Measurements from ENCODE around the gene ENDOU.
"Not testable (repeated sequence)": the region's sequence is repeated elsewhere in the genome, so short reads cannot be mapped to it uniquely, and the experiment has no call there.

Gene ENDOU

GRCh38 chr12:47717046-47717442 lies 8.2 kb downstream of the ENDOU start:
- DNase-seq: no peak

- DNase-seq: no peak
Measured at GRCh38 chr12:47715877-47716548, 9.3 kb downstream of the ENDOU start.

- DNase-seq: peak; percentile 78
Measured at GRCh38 chr12:47715393-47715876, 9.9 kb downstream of the ENDOU start.

GRCh38 chr12:47714826-47715386 lies 10.4 kb downstream of the ENDOU start:
- DNase-seq: no peak

- DNase-seq: no peak
Measured at GRCh38 chr12:47712171-47712570, 13.1 kb downstream of the ENDOU start.

GRCh38 chr12:47711448-47711847 lies 13.8 kb downstream of the ENDOU start:
- no peak for DNase-seq

GRCh38 chr12:47710278-47710677 lies 15.0 kb downstream of the ENDOU start:
- DNase-seq: no peak

- DNase-seq: no peak
Measured at GRCh38 chr12:47709671-47710070, 15.6 kb downstream of the ENDOU start.

GRCh38 chr12:47709237-47709636 lies 16.1 kb downstream of the ENDOU start:
- no peak for DNase-seq

GRCh38 chr12:47707905-47708543 lies 17.3 kb downstream of the ENDOU start:
- DNase-seq: no peak

GRCh38 chr12:47707355-47707754 lies 17.9 kb downstream of the ENDOU start:
- DNase-seq: no peak

- peak; percentile 88 for DNase-seq
Measured at GRCh38 chr12:47705566-47706425, 19.5 kb downstream of the ENDOU start, which contains the start of gene RPAP3. Gene RPAP3 (minus strand): TSS chr12:47706030. CDS start chr12:47702840, 3,190 bp downstream.

- DNase-seq: no peak
Measured at GRCh38 chr12:47705229-47705565, 20.1 kb downstream of the ENDOU start.

- no peak for DNase-seq
Measured at GRCh38 chr12:47704719-47705118, 20.6 kb downstream of the ENDOU start.

- no peak for DNase-seq
Measured at GRCh38 chr12:47700263-47700662, 25.0 kb downstream of the ENDOU start.

- DNase-seq: no peak
Measured at GRCh38 chr12:47698631-47699030, 26.7 kb downstream of the ENDOU start.

- no peak for DNase-seq
Measured at GRCh38 chr12:47698055-47698454, 27.2 kb downstream of the ENDOU start.

- DNase-seq: no peak
Measured at GRCh38 chr12:47689215-47689614, 36.1 kb downstream of the ENDOU start.

GRCh38 chr12:47687636-47688035 lies 37.7 kb downstream of the ENDOU start:
- DNase-seq: no peak

- DNase-seq: peak; percentile 22
Measured at GRCh38 chr12:47686645-47687240, 38.5 kb downstream of the ENDOU start.

GRCh38 chr12:47679785-47680184 lies 45.5 kb downstream of the ENDOU start:
- DNase-seq: no peak

- DNase-seq: no peak
Measured at GRCh38 chr12:47672068-47672467, 53.2 kb downstream of the ENDOU start.

- DNase-seq: not testable (repeated sequence)
Measured at GRCh38 chr12:47667935-47668334, 57.4 kb downstream of the ENDOU start.
